GM18867 (cell line): ENCODE data around the gene GAGE12D.
"Not testable (repeated sequence)": the region's sequence is repeated elsewhere in the genome, so short reads cannot be mapped to it uniquely, and the experiment has no call there.

ENCODE experiments used
- ATAC-seq: cut with Tn5 transposase; IDR thresholded peaks from one replicate; pipeline ENCODE4 v1.9.1; 2021; ENCODE audit warnings: mild to moderate bottlenecking, moderate library complexity; ENCODE audit not compliant: unreplicated experiment

Gene GAGE12D, protein sequence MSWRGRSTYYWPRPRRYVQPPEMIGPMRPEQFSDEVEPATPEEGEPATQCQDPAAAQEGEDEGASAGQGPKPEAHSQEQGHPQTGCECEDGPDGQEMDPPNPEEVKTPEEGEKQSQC

DNA sequence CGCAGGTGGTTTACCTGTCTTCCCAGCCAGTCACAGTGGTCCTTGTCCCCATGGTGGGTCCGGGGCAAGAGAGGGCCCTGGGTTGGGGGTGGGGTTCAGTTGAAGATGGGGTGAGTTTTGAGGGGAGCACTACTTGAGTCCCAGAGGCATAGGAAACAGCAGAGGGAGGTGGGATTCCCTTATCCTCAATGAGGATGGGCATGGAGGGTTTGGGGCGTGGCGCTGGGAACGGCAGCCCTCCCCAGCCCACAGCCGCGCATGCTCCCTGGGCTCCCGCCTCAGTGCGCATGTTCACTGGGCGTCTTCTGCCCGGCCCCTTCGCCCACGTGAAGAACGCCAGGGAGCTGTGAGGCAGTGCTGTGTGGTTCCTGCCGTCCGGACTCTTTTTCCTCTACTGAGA is at the start of gene GAGE12D:
TSS of gene GAGE12D (plus strand) at position 301 of the 400 bp plus-strand sequence. CDS start 1,155 bp downstream, outside the sequence.
- ATAC-seq, result not testable (repeated sequence)

DNA sequence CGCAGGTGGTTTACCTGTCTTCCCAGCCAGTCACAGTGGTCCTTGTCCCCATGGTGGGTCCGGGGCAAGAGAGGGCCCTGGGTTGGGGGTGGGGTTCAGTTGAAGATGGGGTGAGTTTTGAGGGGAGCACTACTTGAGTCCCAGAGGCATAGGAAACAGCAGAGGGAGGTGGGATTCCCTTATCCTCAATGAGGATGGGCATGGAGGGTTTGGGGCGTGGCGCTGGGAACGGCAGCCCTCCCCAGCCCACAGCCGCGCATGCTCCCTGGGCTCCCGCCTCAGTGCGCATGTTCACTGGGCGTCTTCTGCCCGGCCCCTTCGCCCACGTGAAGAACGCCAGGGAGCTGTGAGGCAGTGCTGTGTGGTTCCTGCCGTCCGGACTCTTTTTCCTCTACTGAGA is 9.7 kb upstream of the GAGE12D start, which contains the start of gene GAGE12C:
TSS of gene GAGE12C (plus strand) at position 301 of the 400 bp plus-strand sequence. CDS start 1,155 bp downstream, outside the sequence.
- ATAC-seq, result not testable (repeated sequence)

DNA sequence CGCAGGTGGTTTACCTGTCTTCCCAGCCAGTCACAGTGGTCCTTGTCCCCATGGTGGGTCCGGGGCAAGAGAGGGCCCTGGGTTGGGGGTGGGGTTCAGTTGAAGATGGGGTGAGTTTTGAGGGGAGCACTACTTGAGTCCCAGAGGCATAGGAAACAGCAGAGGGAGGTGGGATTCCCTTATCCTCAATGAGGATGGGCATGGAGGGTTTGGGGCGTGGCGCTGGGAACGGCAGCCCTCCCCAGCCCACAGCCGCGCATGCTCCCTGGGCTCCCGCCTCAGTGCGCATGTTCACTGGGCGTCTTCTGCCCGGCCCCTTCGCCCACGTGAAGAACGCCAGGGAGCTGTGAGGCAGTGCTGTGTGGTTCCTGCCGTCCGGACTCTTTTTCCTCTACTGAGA is 9.5 kb downstream of the GAGE12D start, which contains the start of gene GAGE12E:
TSS of gene GAGE12E (plus strand) at position 301 of the 400 bp plus-strand sequence. CDS start 1,155 bp downstream, outside the sequence.
- ATAC-seq, result not testable (repeated sequence)

DNA sequence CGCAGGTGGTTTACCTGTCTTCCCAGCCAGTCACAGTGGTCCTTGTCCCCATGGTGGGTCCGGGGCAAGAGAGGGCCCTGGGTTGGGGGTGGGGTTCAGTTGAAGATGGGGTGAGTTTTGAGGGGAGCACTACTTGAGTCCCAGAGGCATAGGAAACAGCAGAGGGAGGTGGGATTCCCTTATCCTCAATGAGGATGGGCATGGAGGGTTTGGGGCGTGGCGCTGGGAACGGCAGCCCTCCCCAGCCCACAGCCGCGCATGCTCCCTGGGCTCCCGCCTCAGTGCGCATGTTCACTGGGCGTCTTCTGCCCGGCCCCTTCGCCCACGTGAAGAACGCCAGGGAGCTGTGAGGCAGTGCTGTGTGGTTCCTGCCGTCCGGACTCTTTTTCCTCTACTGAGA is 19.0 kb downstream of the GAGE12D start, which contains the start of gene GAGE12F:
TSS of gene GAGE12F (plus strand) at position 301 of the 400 bp plus-strand sequence. CDS start 1,155 bp downstream, outside the sequence.
- ATAC-seq, result not testable (repeated sequence)

DNA sequence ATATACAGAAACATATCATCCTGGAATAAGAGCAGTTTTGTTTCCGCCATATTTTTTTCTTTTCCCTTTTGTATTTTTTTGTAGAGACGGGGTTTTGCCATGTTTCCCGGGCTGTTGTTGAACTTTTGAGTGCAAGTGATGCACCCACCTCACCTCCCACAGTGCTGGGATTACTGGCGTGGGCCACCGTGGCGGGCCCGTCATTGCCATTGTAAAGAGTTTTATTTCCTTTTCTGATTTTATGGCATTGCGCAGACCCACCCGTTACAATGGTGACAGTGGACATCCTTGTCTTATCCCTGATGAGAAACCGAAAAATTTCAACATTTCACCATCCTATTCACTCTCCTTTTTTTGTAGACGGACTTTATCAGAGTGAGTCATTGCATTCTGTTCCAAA is 27.2 kb downstream of the GAGE12D start:
- not testable (repeated sequence) for ATAC-seq

DNA sequence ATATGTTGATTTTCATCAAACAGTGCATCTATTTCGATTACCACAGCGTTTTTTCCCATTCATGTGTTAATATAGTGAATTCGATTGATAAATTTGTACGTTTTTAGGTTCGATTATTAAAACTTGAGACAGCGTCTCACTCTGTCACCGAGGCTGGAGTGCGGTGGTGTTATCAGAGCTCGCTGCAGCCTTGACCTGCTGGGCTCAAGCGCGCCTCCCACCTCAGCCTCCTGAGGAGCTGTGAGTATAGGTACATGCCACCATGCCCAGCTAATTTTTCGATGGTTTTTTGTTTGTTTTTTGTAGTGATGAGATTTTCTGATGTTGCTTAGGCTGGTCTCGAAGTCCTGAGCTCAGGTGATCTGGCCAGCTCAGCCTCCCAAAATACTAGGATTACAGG is 27.6 kb downstream of the GAGE12D start:
- ATAC-seq, result not testable (repeated sequence)

DNA sequence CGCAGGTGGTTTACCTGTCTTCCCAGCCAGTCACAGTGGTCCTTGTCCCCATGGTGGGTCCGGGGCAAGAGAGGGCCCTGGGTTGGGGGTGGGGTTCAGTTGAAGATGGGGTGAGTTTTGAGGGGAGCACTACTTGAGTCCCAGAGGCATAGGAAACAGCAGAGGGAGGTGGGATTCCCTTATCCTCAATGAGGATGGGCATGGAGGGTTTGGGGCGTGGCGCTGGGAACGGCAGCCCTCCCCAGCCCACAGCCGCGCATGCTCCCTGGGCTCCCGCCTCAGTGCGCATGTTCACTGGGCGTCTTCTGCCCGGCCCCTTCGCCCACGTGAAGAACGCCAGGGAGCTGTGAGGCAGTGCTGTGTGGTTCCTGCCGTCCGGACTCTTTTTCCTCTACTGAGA is 28.6 kb downstream of the GAGE12D start, which contains the start of gene GAGE12G:
TSS of gene GAGE12G (plus strand) at position 301 of the 400 bp plus-strand sequence. CDS start 1,155 bp downstream, outside the sequence.
- ATAC-seq, result not testable (repeated sequence)

DNA sequence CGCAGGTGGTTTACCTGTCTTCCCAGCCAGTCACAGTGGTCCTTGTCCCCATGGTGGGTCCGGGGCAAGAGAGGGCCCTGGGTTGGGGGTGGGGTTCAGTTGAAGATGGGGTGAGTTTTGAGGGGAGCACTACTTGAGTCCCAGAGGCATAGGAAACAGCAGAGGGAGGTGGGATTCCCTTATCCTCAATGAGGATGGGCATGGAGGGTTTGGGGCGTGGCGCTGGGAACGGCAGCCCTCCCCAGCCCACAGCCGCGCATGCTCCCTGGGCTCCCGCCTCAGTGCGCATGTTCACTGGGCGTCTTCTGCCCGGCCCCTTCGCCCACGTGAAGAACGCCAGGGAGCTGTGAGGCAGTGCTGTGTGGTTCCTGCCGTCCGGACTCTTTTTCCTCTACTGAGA is 38.1 kb downstream of the GAGE12D start, which contains the start of gene GAGE12H:
TSS of gene GAGE12H (plus strand) at position 301 of the 400 bp plus-strand sequence. CDS start 1,155 bp downstream, outside the sequence.
- not testable (repeated sequence) for ATAC-seq

DNA sequence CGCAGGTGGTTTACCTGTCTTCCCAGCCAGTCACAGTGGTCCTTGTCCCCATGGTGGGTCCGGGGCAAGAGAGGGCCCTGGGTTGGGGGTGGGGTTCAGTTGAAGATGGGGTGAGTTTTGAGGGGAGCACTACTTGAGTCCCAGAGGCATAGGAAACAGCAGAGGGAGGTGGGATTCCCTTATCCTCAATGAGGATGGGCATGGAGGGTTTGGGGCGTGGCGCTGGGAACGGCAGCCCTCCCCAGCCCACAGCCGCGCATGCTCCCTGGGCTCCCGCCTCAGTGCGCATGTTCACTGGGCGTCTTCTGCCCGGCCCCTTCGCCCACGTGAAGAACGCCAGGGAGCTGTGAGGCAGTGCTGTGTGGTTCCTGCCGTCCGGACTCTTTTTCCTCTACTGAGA is 47.7 kb downstream of the GAGE12D start, which contains the start of gene GAGE2A:
TSS of gene GAGE2A (plus strand) at position 301 of the 400 bp plus-strand sequence. CDS start 1,155 bp downstream, outside the sequence.
- not testable (repeated sequence) for ATAC-seq

DNA sequence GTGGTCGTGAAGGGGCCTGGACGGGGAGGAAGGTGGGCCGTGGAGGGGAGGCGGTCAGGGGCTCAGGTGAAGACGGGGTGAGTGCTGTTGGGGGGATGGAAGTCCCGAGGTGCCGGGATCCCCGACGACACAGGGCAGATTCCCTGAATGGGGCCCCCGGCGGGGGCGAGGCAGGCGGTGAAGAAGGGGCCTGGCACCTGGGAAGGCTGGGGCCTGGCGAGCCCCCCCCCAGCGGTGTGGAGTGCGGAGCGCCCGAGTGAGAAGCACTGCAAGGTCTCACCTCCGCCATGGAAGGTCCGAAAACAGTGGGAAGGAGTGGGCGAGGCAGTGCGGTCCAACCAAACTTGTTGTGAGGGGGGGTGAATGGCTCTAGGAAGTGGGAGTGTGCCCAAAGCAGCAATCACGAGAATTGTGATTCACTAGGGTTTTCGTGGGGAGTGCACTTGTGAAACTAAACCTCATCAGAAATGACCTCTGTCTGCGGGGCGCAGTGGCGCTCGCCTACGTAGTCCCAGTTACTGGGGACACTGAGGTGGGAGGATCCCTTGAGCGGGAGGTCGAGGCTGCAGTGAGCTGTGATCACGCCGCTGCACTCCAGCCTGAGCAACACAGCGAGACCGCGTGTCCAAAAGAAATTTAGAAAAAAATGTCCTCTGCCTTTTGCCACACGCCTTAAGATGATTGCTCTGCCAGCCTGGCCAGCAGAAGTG is 48.4 kb downstream of the GAGE12D start:
- ATAC-seq, result not testable (repeated sequence)

DNA sequence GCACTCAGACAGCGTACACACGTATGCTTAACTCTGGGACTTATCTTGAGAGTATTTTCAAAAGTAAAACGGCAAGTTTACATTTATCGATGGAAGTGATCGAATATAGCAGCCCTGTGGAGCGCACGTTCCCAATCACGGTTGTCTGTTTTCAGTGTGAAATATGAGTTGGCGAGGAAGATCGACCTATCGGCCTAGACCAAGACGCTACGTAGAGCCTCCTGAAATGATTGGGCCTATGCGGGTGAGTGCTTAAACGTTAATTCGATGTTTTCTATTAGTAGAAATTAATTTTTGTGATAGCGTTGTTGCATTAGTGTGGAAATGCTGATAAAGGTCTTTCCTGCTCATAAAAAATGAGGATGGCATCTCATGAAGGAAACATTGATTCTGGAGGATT is 49.0 kb downstream of the GAGE12D start:
- not testable (repeated sequence) for ATAC-seq
